ENCODE results near the gene NLGN2. TPM values are rescaled to one million over a fixed set of nuclear protein-coding genes. Genes with fewer than 3 reads are reported as not detected.
A peak's percentile ranks its signal among the peaks of the same experiment; 100 is the strongest.

NLGN2 gene
- total and polyA plus RNA-seq, 2 experiments from 2014 or later, result 14.4 to 38.7 TPM

GRCh38 chr17:7404737-7405349 lies 2.8 kb upstream of the NLGN2 start:
- H3F3A ChIP-seq (replicated peaks; ENCODE audit: low read depth), result peaks cover 27% of the 10 kb centered on the region
- peak overlapping the region; percentile 90 for H3K4me3 ChIP-seq
- peak overlapping the region; percentile 88 for H3K27ac Mint-ChIP-seq
- H3K9me2 ChIP-seq (ENCODE audit: insufficient read depth), result no peaks in the 10 kb centered on the region
- TF ChIP-seq CTCF (conservative IDR thresholded peaks at IDR 0.05; ENCODE audit: low read depth in 2 of 2) (no peak), ZNF114 (CRISPR knock-in tag; IDR thresholded peaks at IDR 0.05) (no peak), ETS1 (IDR thresholded peaks at IDR 0.05) (no peak), POLR2AphosphoS5 (IDR thresholded peaks at IDR 0.05; ENCODE audit: low read depth) (peak; percentile 4; the same call in 1 of the 2 replicates), ZNF462 (CRISPR knock-in tag; IDR thresholded peaks at IDR 0.05) (no peak)
- peak overlapping the region; percentile 99 for H3K4me2 ChIP-seq
- H4K20me1 ChIP-seq (replicated peaks; ENCODE audit: insufficient read depth), result peaks cover 12% of the 10 kb centered on the region
- H2AFZ ChIP-seq, result peak overlapping the region; percentile 69; the same call in 1 of the 2 replicates
- H3K4me3 Mint-ChIP-seq, result peak overlapping the region; percentile 88
- peaks cover 19% of the 10 kb centered on the region for H3K36me3 Mint-ChIP-seq (ENCODE audit: low read depth)
- H3K27me3 Mint-ChIP-seq (ENCODE audit: insufficient read depth, low read depth, poor library complexity), result peaks cover 16% of the 10 kb centered on the region
- peaks cover 3% of the 10 kb centered on the region; the same call in 1 of the 2 replicates for H3K36me3 ChIP-seq (ENCODE audit: insufficient read depth)
- ATAC-seq (peak; percentile 1; the same call in 2 of the 3 replicates), DNase-seq (ENCODE audit: low spot score) (peak; percentile 86)
- no peak overlapping the region for H3K27ac ChIP-seq (ENCODE audit: low read depth)
- H3K4me1 Mint-ChIP-seq, result peaks cover 28% of the 10 kb centered on the region
- peaks cover 14% of the 10 kb centered on the region for H3K79me2 ChIP-seq (replicated peaks; ENCODE audit: insufficient read depth)
- H3K27me3 ChIP-seq (ENCODE audit: insufficient read depth), result no peaks in the 10 kb centered on the region
- H3K4me1 ChIP-seq (ENCODE audit: insufficient read depth), result peaks cover 28% of the 10 kb centered on the region
- no peaks in the 10 kb centered on the region for H3K9me3 Mint-ChIP-seq

Data from GM23338 (cell line).